SIG-M5 treated with dmso at 0.1 percent for 504 hours (cell line): ENCODE results near the gene PPP5C.
"Not testable (repeated sequence)": the region's sequence is repeated elsewhere in the genome, so short reads cannot be mapped to it uniquely, and the experiment has no call there.

Experiments used
- DNase-seq: peaks from one replicate; lab custom pipeline; 2025; ENCODE audit not compliant: unreplicated experiment; lab: John Stamatoyannopoulos, UW

Gene PPP5C

GRCh38 chr19:46427518-46428045 lies 80.7 kb downstream of the PPP5C start:
- no peak for DNase-seq

GRCh38 chr19:46428239-46429135 lies 81.6 kb downstream of the PPP5C start, which contains the start of gene PNMA8C:
Gene PNMA8C (minus strand): TSS chr19:46428936. CDS start chr19:46428359, 577 bp downstream.
- no peak for DNase-seq

GRCh38 chr19:46429999-46430398 lies 83.1 kb downstream of the PPP5C start:
- DNase-seq, result no peak

- no peak for DNase-seq
Measured at GRCh38 chr19:46431824-46432223, 84.9 kb downstream of the PPP5C start.

- not testable (repeated sequence) for DNase-seq
Measured at GRCh38 chr19:46433470-46433869, 86.6 kb downstream of the PPP5C start.

GRCh38 chr19:46435009-46435408 lies 88.1 kb downstream of the PPP5C start:
- no peak for DNase-seq

- not testable (repeated sequence) for DNase-seq
Measured at GRCh38 chr19:46435689-46436088, 88.8 kb downstream of the PPP5C start.
